ENCODE results near the gene ISG20.

The ISG20 gene

GRCh38 chr15:88638626-88639372 is at the start of gene ISG20:
ISG20 (plus strand) TSS chr15:88639016; CDS start chr15:88639367, 351 bp downstream.
- peak; percentile 36 for FAIRE-seq

- FAIRE-seq = no peak
Observed at GRCh38 chr15:88590759-88591158, 48.1 kb upstream of the ISG20 start.

- FAIRE-seq = no peak
Observed at GRCh38 chr15:88591384-88591783, 47.4 kb upstream of the ISG20 start.

DNA sequence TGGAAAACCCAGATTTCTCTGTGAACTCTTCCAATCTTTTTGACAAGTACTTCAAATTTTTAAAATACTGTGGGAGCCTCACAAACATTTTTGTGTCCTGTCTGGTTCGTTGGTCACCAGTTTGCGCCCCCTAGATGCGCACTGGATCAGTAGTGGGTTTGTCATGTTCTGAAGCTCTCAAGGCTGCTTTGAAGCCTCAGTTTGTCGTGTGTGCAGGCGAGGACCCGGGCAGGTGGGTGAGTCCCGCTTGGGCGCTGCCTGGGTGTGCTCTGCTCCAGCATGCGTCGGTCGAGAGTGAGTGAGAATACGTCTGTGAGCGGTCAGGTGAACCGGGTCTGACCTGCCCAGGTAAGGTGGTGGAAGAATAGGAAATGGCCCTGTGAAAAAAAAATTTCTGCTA is 34.9 kb upstream of the ISG20 start:
- FAIRE-seq = no peak

DNA sequence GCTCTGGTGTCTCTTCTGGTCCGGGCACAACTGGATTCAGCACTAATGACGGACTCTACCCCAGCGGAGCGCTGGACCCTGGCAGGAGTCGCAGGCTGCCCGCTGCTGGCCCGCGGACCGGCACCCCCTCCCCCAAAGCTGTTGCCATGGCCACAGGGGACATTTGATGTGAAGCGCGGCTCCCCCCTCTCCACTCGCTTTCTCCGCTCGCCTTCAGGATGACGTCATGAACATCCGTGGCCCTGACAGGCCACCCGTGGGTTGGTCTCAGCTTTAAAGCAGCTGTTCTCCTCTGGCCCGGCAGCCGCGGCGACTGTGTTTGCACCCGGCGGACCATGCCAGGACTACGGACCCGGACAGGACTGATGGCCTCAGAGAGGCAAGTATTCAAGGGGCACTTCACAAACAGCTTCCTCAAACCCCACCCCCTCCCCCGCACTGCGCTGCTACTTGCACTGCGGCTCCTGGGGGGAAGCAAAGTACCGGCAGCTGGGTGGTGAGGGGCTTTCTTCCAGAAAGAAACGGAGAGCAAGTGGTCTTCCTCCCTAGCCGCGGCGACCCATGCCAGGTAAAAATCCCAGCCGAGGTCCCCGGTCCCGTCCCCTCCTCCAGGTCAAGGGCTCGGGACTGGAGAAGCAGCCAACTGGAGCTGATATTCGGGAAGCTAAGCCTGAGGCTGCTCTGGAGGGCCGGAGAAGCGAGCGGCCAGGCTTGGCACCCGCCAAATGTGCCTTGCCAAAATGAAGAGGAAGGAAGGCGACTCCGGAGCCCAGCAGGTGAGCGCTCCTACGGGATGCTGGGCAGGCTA is 34.2 kb upstream of the ISG20 start:
- no peak for FAIRE-seq

DNA sequence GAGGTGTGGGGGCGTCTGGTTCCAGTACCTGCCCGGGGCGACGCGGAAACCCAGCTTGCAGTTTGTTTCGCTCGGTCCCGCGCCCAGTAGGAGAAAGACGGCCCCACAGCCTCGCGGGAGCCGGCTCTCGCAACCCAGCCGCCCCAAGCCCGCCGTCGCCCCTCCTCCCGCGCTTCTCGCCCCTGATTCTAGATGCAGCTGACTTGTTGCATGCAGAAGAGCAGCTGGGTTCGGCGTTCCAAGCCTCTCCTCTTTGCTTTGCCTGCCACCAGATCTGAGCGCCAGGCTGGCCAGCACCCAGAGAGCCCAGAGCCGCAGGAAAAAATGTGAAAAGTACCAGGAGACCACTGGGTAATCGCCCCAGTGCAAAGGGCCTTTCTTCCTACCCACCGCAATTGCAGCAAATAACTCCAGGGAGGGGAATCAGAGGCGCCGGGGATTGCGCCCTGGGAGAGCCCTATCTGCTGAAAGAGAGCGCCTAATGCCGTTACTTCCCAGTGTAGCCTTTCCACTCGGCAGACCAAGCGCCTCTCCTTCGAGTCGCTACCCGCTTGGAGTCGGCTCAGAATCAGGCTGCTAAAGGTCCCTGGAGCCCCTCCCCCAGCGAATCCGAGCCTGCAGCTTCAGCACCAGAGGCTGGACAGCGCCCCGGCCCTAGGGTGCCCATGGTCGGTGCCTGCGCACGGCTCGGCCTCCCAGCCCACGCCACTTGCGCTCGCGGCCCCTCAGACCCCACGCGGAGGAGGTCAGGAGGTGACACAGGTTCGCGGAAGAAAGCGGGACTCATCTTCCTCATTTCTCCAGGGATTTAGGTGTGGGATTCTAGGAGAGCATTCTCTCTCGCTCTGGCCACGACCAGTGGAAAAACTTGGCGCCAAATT is 33.4 kb upstream of the ISG20 start:
- FAIRE-seq = no peak

DNA sequence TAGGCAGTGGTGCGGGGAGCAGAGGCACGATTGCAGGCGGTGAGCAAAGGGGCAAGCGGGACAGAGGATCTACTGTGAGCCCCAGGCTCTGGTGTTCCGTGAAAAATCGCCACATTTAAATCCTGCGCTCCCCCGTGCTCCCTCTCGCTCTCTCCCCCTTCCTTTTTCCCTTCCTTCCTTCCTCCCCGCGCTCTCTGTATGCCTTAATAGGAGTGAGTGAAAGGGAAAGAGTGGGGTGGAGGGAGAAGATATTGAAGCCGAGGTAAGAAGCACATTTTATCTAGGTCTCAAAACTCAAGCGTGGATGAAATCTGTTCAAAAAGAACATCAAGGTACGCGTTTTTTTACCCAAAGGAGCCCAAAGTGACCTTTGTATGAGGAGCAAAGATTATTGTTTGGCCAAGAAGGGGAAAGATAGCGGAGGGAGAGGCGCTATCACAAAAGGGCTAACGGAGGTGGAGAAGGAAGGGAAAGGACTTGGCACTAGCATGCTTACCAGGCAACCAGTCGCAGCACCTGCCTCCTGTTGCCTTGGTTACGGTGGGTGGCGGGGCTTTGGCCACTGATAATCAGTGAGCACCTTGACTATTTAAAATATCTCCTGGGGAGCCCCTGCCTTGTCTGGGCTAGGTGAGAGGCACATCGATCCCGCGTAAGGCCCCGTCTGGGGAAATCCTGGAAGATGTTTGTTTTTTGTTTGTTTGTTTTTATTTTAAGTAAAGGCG is 32.6 kb upstream of the ISG20 start:
- FAIRE-seq = no peak

GRCh38 chr15:88607951-88608350 is 30.9 kb upstream of the ISG20 start:
- FAIRE-seq = no peak

DNA sequence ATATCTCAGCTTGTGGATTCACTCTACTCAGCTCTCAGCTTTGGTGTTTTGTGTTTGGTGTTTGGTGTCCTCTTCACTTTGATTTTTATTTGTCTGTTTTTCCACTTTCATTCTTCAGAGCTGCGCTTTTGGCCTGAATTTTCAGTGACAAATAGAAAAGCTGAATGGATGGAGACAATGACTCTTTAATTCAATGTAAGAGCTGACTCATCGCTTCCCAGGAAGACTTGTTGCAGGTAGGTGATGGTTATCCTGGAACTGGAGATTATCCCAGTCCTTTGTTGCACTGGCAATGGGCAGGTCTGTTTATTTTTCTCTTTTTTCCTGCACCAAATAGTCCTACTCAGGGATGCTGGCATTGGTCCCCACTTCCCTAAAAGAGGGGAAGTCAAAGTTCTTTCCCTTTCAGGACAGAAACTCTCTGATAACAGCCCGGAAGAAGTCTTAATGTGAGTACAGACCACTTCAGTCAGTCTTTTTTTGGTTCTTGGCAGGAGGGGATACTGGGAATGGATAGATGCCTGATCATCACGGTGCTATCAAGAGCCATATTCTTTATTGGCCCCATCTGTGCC is 30.1 kb upstream of the ISG20 start:
- no peak for FAIRE-seq

- no peak for FAIRE-seq
Observed at GRCh38 chr15:88609344-88610090, 29.3 kb upstream of the ISG20 start.

- FAIRE-seq = no peak
Observed at GRCh38 chr15:88610701-88611231, 28.1 kb upstream of the ISG20 start.

DNA sequence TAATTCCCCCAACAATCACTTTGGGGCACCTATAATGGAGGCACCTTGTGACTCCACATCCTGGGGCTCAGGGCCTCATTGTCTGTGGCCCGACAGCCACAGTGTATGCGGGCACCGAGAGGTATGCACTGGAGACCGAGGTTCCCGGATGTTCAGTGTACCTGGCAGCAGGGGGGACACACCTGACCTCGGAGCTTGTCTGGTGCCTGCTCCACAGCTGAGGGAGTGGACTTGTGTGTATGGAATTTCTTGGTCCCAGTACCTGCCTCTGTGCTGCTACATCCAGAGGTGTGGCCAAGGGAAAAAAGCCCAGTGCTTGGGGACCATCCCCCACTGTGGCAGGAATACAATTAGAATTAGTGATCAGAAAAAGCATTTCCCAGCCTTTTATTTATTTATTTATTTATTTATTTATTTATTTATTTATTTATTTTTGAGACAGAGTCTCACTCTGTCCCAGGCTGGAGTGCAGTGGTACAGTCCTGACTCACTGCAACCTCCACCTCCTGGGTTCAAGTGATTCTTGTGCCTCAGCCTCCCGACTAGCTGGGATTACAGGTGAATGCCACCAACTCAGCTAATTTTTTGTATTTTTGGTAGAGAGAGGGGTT is 26.5 kb upstream of the ISG20 start:
- FAIRE-seq = no peak

- no peak for FAIRE-seq
Observed at GRCh38 chr15:88613074-88613944, 25.5 kb upstream of the ISG20 start.

- FAIRE-seq = no peak
Observed at GRCh38 chr15:88615303-88616107, 23.3 kb upstream of the ISG20 start.

- FAIRE-seq = no peak
Observed at GRCh38 chr15:88616240-88616639, 22.6 kb upstream of the ISG20 start.

DNA sequence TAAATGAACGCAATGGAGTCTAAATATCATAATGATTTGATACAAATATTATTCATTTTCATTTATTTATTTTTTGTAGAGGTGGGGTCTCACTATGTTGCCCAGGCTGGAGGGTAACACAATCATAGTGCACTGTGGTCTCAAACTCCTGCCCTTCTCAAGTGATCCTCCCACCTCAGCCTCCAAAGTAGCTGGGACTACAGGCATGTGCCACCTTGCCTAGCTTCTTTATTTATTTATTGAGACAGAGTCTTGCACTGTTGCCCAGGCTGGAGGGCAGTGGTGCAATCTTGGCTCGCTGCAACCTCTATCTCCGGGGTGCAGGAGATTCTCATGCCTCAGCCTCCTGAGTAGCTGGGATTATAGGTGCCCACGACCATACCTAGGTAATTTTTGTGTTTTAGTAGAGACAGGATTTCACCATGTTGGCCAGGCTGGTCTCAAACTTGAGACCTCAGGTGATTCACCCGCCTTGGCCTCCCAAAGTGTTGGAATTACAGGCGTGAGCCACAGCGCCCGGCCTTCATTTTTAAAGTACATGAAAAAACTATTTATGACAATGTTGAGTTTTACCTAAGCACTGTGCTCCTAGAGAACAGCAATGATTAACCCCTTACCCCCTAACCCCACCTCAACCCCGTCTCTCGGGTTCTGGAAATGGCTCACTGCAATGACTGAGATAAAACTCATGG is 21.6 kb upstream of the ISG20 start:
- no peak for FAIRE-seq

DNA sequence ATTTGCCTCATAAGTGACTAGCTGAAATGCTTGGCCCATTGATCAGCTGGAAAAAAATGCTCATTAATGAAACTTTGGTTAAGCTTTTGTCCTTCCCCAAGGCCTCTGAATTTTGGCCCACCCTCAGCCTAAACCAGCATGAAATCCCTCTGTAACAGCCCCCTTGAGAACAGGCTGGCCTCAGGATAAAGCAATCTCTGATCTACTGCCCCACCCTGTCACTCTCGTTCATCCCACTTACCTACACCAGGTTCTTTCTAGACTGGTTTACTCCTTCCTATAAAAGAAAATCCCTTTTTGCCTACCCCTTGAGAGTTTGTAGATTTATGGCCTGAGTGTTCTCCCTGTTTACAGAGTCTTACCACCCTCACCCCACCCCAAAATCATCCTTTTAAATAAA is 21.0 kb upstream of the ISG20 start:
- FAIRE-seq = no peak

GRCh38 chr15:88618686-88619085 is 20.1 kb upstream of the ISG20 start:
- no peak for FAIRE-seq

Data from colon (tissue), 2 donors.